Fibroblast of lung (primary cell): ENCODE results near the gene APP. TPM values are rescaled to one million over a fixed set of nuclear protein-coding genes. Genes with fewer than 3 reads are reported as not detected.
A peak's percentile ranks its signal among the peaks of the same experiment; 100 is the strongest.

Experiments
- DNase-seq, 2 donors: peaks; one replicate each; pipeline versions ENCODE4 v3.0.0 to v3.0.0-alpha.2; 2010; ENCODE audit warnings: low read depth in 2 of 2
- H2AFZ ChIP-seq: 2 replicates; pipeline ENCODE4 v1.5.1; 2012; ENCODE audit warnings: low read length, control low read depth, inconsistent platforms
- H3K27ac ChIP-seq: 2 replicates; pipeline ENCODE4 v1.5.1; 2011; ENCODE audit warnings: low read length, control low read depth; ENCODE audit not compliant: insufficient read depth
- H3K27me3 ChIP-seq: 2 replicates; pipeline ENCODE4 v1.5.1; 2011; ENCODE audit warnings: mild to moderate bottlenecking, low read length; ENCODE audit not compliant: control insufficient read depth, insufficient read depth
- H3K36me3 ChIP-seq: 2 replicates; pipeline ENCODE4 v1.5.1; 2011; ENCODE audit warnings: low read length; ENCODE audit not compliant: control insufficient read depth, insufficient read depth
- H3K4me1 ChIP-seq: 2 replicates; pipeline ENCODE4 v1.5.1; 2011; ENCODE audit warnings: low read length; ENCODE audit not compliant: control insufficient read depth, insufficient read depth; ENCODE audit errors: extremely low read depth
- H3K4me2 ChIP-seq: 2 replicates; pipeline ENCODE4 v1.5.1; 2011; ENCODE audit warnings: low read length, control low read depth; ENCODE audit not compliant: insufficient read depth; ENCODE audit errors: extremely low read depth
- H3K4me3 ChIP-seq, 4 experiments: fragments of 200-600 bp in 1 of 4; sonication (generic) in 1 of 4; replicated peaks in 1 of 4; 2 replicates each; pipeline ENCODE4 v1.5.1; 2011 to 2016; ENCODE audit warnings: low read length in 4 of 4, low read depth in 3 of 4, mild to moderate bottlenecking in 3 of 4, control low read depth in 2 of 4, inconsistent platforms in 1 of 4, mixed read lengths in 1 of 4; ENCODE audit not compliant: insufficient read depth in 1 of 4; ENCODE audit errors: control extremely low read depth in 1 of 4
- H3K79me2 ChIP-seq: 2 replicates; pipeline ENCODE4 v1.5.1; 2012; ENCODE audit warnings: mild to moderate bottlenecking, low read length, inconsistent platforms; ENCODE audit not compliant: control insufficient read depth, insufficient read depth
- H3K9ac ChIP-seq: 2 replicates; pipeline ENCODE4 v1.5.1; 2011; ENCODE audit warnings: mild to moderate bottlenecking, low read length, control low read depth; ENCODE audit not compliant: insufficient read depth
- H3K9me3 ChIP-seq: 2 replicates; pipeline ENCODE4 v1.5.1; 2012; ENCODE audit warnings: low read depth, low read length; ENCODE audit not compliant: control insufficient read depth, insufficient read depth
- H4K20me1 ChIP-seq: 2 replicates; pipeline ENCODE4 v1.5.1; 2011; ENCODE audit warnings: low read length; ENCODE audit not compliant: control insufficient read depth, insufficient read depth; ENCODE audit errors: extremely low read depth
- CTCF ChIP-seq, 2 donors: IDR thresholded peaks in 1 of 2; conservative IDR thresholded peaks in 1 of 2; 1 replicate in 1 of 2; 2 replicates in 1 of 2; pipeline ENCODE4 v1.5.1; 2011 to 2012; ENCODE audit warnings: low read length in 2 of 2, control low read depth in 1 of 2, inconsistent platforms in 1 of 2, low read depth in 1 of 2, mild to moderate bottlenecking in 1 of 2
- EZH2 ChIP-seq: IDR thresholded peaks from 2 replicates; pipeline ENCODE4 v1.5.1; 2012; ENCODE audit warnings: low read length, control low read depth, mild to moderate bottlenecking; ENCODE audit errors: missing control alignments
- polyA plus RNA-seq, 2 donors: library from polyadenylated mRNA; depleted of rRNA in 1 of 2; stranded (reverse) in 1 of 2; unstranded in 1 of 2; fragments of >200 nt; gene quantifications; 2 replicates each; pipeline ENCODE4 v1.2.1, GENCODE V29; 2011 to 2012; ENCODE audit warnings: missing spikeins in 1 of 2
- total RNA-seq: library from RNA; depleted of rRNA; stranded (reverse); fragments of >200 nt; gene quantifications from 2 replicates; pipeline ENCODE4 v1.2.1, GENCODE V29; 2014

APP gene
- total and polyA plus RNA-seq, 2 donors (not counting 1 experiment from before 2014, with no cell fraction given): 633 to 1,088 TPM

- no peaks in the 10 kb centered on the region for H3K27me3 ChIP-seq
- no peak overlapping the region for H3K4me3 ChIP-seq
- H3K27ac ChIP-seq: peak overlapping the region; percentile 68
- peaks cover 44% of the 10 kb centered on the region for H3K79me2 ChIP-seq
- no peak overlapping the region for H3K4me2 ChIP-seq
- TF ChIP-seq EZH2: no peak
- DNase-seq: no peak
- H2AFZ ChIP-seq: no peak overlapping the region
- no peaks in the 10 kb centered on the region for H4K20me1 ChIP-seq
- no peak overlapping the region for H3K9ac ChIP-seq
- no peaks in the 10 kb centered on the region for H3K36me3 ChIP-seq
- H3K4me1 ChIP-seq: peaks cover 3% of the 10 kb centered on the region
- H3K9me3 ChIP-seq: no peaks in the 10 kb centered on the region
Measured at GRCh38 chr21:26140926-26141325, 29.6 kb downstream of the APP start.

DNA sequence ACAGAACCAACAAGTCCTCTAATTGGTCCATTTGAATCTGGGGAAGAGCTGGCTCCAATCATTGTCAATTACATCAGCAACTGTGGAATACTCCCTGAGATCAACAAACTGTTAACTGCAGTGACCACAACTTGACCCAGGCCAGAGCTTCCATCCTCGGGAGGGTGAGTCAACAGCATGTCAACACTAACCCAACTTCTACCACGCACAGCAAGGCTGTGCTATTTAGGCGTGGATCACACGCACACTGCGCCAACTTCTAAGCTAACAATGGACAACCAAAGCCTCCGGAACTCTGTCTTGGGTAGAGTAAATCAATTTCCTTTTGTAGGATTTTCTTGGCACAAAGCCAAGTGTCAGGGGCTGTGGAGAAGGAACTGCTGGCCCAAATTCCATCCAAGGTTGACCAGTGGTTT is 30.4 kb downstream of the APP start:
- Histone ChIP-seq H3K27ac (peak overlapping the region; percentile 68), H2AFZ (no peak overlapping the region), H4K20me1 (no peaks in the 10 kb centered on the region), H3K36me3 (no peaks in the 10 kb centered on the region), H3K27me3 (no peaks in the 10 kb centered on the region), H3K79me2 (peaks cover 46% of the 10 kb centered on the region), H3K4me3 (no peak overlapping the region), H3K4me2 (peak overlapping the region; percentile 1), H3K4me1 (peaks cover 3% of the 10 kb centered on the region), H3K9ac (no peak overlapping the region), H3K9me3 (no peaks in the 10 kb centered on the region)
- TF ChIP-seq CTCF (conservative IDR thresholded peaks at IDR 0.05 in 1 of 2, IDR thresholded peaks at IDR 0.05 in 1 of 2; ENCODE audit: low read depth in 1 of 2, low read length in 2 of 2): no peak
- TF ChIP-seq EZH2: no peak
- DNase-seq: peak; percentile 98 to 99

DNA sequence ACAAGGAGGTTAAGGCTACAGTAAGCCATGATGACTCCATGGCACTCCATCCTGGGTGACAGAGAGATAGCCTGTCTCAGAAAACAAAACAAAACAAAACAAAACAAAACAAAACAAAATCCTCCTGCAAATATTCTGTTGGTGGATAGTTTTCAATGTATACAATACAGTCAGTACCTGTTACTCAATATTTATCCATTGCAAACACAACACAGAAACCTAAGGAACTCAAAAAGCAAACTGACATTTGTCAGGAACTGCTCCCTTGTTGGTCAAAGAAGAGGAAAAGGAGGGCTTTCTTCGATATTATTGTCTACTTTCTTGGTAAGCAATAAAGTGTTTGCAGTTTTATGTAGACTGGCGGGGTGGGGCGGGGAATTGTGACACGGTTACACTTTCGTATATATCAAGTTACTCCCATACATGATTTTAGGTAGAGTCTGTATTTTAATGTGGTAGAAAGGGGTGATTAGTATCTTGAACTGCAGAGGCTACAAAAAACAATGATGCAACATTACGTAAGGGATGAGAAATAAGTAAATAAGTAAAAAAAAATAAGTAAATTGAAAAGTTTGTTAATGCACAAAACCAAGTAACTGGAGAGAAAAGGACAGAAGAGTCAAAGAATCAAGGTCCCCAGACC is 31.8 kb downstream of the APP start:
- Histone ChIP-seq H3K36me3 (no peaks in the 10 kb centered on the region), H4K20me1 (no peaks in the 10 kb centered on the region)

More for the DNA sequence above, 31.8 kb downstream of the APP start:
- Histone ChIP-seq H3K9ac (no peak overlapping the region), H3K27me3 (no peaks in the 10 kb centered on the region), H2AFZ (no peak overlapping the region), H3K27ac (no peak overlapping the region), H3K4me1 (peaks cover 3% of the 10 kb centered on the region), H3K4me3 (no peak overlapping the region), H3K79me2 (peaks cover 54% of the 10 kb centered on the region), H3K9me3 (no peaks in the 10 kb centered on the region), H3K4me2 (no peak overlapping the region)
- DNase-seq: no peak
- TF ChIP-seq CTCF (conservative IDR thresholded peaks at IDR 0.05 in 1 of 2, IDR thresholded peaks at IDR 0.05 in 1 of 2; ENCODE audit: low read depth in 1 of 2, low read length in 2 of 2) (no peak), EZH2 (no peak)
